Fibroblast of lung (primary cell): Measurements from ENCODE around the gene DMAC1.

Experiments used
- EZH2 ChIP-seq: IDR thresholded peaks from 2 replicates; pipeline ENCODE4 v1.5.1; 2012; ENCODE audit warnings: low read length, control low read depth, mild to moderate bottlenecking; ENCODE audit errors: missing control alignments
- TF ChIP-seq, protein P1 (sequence below), 2 donors: IDR thresholded peaks in 1 of 2; conservative IDR thresholded peaks in 1 of 2; 1 replicate in 1 of 2; 2 replicates in 1 of 2; pipeline ENCODE4 v1.5.1; 2011 to 2012; ENCODE audit warnings: low read length in 2 of 2, control low read depth in 1 of 2, inconsistent platforms in 1 of 2, low read depth in 1 of 2, mild to moderate bottlenecking in 1 of 2

DNA sequence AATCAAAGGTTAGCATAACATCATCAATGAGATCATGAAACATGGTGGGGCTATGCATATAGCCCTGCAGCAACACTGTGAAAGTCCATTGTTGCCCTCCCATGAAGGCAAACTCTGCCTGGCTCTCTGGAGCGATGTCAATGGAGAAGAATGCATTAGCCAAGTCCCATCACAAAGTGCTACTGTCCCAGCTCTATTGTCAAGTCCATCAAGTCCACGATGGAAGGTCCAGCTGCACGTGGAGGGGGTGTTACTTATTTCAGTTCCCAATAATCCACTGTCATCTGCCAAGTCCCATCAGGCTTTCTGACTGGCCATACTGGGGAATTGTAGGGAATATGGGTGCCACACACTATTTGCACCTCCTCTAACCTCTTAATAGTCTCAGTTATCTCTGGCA, 10.8 kb downstream of the DMAC1 start:
- TF ChIP-seq, protein P1, sequence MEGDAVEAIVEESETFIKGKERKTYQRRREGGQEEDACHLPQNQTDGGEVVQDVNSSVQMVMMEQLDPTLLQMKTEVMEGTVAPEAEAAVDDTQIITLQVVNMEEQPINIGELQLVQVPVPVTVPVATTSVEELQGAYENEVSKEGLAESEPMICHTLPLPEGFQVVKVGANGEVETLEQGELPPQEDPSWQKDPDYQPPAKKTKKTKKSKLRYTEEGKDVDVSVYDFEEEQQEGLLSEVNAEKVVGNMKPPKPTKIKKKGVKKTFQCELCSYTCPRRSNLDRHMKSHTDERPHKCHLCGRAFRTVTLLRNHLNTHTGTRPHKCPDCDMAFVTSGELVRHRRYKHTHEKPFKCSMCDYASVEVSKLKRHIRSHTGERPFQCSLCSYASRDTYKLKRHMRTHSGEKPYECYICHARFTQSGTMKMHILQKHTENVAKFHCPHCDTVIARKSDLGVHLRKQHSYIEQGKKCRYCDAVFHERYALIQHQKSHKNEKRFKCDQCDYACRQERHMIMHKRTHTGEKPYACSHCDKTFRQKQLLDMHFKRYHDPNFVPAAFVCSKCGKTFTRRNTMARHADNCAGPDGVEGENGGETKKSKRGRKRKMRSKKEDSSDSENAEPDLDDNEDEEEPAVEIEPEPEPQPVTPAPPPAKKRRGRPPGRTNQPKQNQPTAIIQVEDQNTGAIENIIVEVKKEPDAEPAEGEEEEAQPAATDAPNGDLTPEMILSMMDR (conservative IDR thresholded peaks at IDR 0.05 in 1 of 2, IDR thresholded peaks at IDR 0.05 in 1 of 2; ENCODE audit: low read depth in 1 of 2, low read length in 2 of 2), result no peak
- no peak for TF ChIP-seq EZH2
